Neuronal stem cell (in vitro differentiated cells): ENCODE data around the gene GPC1. TPM values are rescaled to one million over a fixed set of nuclear protein-coding genes. Genes with fewer than 3 reads are reported as not detected.
A peak's percentile ranks its signal among the peaks of the same experiment; 100 is the strongest.
"Not testable (repeated sequence)": the region's sequence is repeated elsewhere in the genome, so short reads cannot be mapped to it uniquely, and the experiment has no call there.

ENCODE experiments used
- DNase-seq: peaks from one replicate; pipeline ENCODE4 v3.0.0-alpha.2; 2013; ENCODE audit warnings: low spot score
- H2AFZ ChIP-seq: one replicate; pipeline ENCODE4 v1.6.1; 2013; ENCODE audit warnings: mild to moderate bottlenecking, low read length, inconsistent platforms
- H2AK5ac ChIP-seq: 2 replicates; pipeline ENCODE4 v1.6.1; 2013; ENCODE audit warnings: low read depth, mild to moderate bottlenecking, inconsistent platforms, low read length, moderate library complexity, mixed read lengths
- H2BK120ac ChIP-seq: 2 replicates; pipeline ENCODE4 v1.6.1; 2013; ENCODE audit warnings: low read depth, mild to moderate bottlenecking, inconsistent platforms, low read length, moderate library complexity, mixed read lengths
- H2BK12ac ChIP-seq: one replicate; pipeline ENCODE4 v1.6.1; 2013; ENCODE audit warnings: low read length, inconsistent platforms
- H2BK15ac ChIP-seq: 2 replicates; pipeline ENCODE4 v1.6.1; 2013; ENCODE audit warnings: mild to moderate bottlenecking, low read length, inconsistent platforms, mixed read lengths
- H2BK5ac ChIP-seq: one replicate; pipeline ENCODE4 v1.6.1; 2013; ENCODE audit warnings: inconsistent platforms, mild to moderate bottlenecking, low read length, moderate library complexity
- H3K14ac ChIP-seq: one replicate; pipeline ENCODE4 v1.6.1; 2013; ENCODE audit warnings: low read length, inconsistent platforms
- H3K18ac ChIP-seq: 2 replicates; pipeline ENCODE4 v1.6.1; 2013; ENCODE audit warnings: low read length, inconsistent platforms
- H3K23ac ChIP-seq: 2 replicates; pipeline ENCODE4 v1.6.1; 2013; ENCODE audit warnings: low read depth, mild to moderate bottlenecking, mixed read lengths, low read length, inconsistent platforms; ENCODE audit not compliant: poor library complexity
- H3K27ac ChIP-seq: replicated peaks from 3 replicates; pipeline ENCODE4 v1.5.1; 2013; ENCODE audit warnings: low read length, inconsistent platforms
- H3K27me3 ChIP-seq, 3 experiments: 2 replicates each; pipeline ENCODE4 v1.6.1; 2013; ENCODE audit warnings: low read length in 3 of 3, mild to moderate bottlenecking in 2 of 3, inconsistent platforms in 1 of 3, low read depth in 1 of 3, mixed read lengths in 1 of 3, moderate library complexity in 1 of 3; ENCODE audit not compliant: control insufficient read depth in 3 of 3, insufficient read depth in 3 of 3
- H3K36me3 ChIP-seq, 2 donors: replicated peaks in 1 of 2; 2 replicates each; pipeline ENCODE4 v1.6.1; 2013; ENCODE audit warnings: low read length in 2 of 2; ENCODE audit not compliant: control insufficient read depth in 2 of 2, insufficient read depth in 2 of 2
- H3K4ac ChIP-seq: 2 replicates; pipeline ENCODE4 v1.6.1; 2013; ENCODE audit warnings: inconsistent platforms, mild to moderate bottlenecking, low read length, moderate library complexity
- H3K4me1 ChIP-seq, 2 donors: 1 replicate in 1 of 2; 2 replicates in 1 of 2; pipeline ENCODE4 v1.6.1; 2013; ENCODE audit warnings: low read length in 2 of 2, low read depth in 1 of 2; ENCODE audit not compliant: control insufficient read depth in 2 of 2, insufficient read depth in 1 of 2
- H3K4me2 ChIP-seq: one replicate; pipeline ENCODE4 v1.6.1; 2013; ENCODE audit warnings: mild to moderate bottlenecking, low read length, inconsistent platforms; ENCODE audit not compliant: insufficient read depth, poor library complexity, severe bottlenecking
- H3K4me3 ChIP-seq, 2 donors: 2 replicates each; pipeline ENCODE4 v1.5.1; 2013; ENCODE audit warnings: low read length in 2 of 2, mild to moderate bottlenecking in 2 of 2, inconsistent platforms in 1 of 2, moderate library complexity in 1 of 2
- H3K79me1 ChIP-seq: one replicate; pipeline ENCODE4 v1.6.1; 2013; ENCODE audit warnings: low read depth, mild to moderate bottlenecking, inconsistent platforms, low read length, moderate library complexity
- H3K9ac ChIP-seq: one replicate; pipeline ENCODE4 v1.6.1; 2013; ENCODE audit warnings: mild to moderate bottlenecking, low read depth, low read length, inconsistent platforms; ENCODE audit not compliant: poor library complexity
- H3K9me3 ChIP-seq, 2 donors: replicated peaks in 1 of 2; 2 replicates each; pipeline versions ENCODE3 to v1.6.1; 2013; ENCODE audit warnings: low read length in 2 of 2, mild to moderate bottlenecking in 2 of 2, inconsistent platforms in 1 of 2, low read depth in 1 of 2, mixed read lengths in 1 of 2, moderate library complexity in 1 of 2; ENCODE audit not compliant: control insufficient read depth in 2 of 2, insufficient read depth in 1 of 2
- H4K8ac ChIP-seq: one replicate; pipeline ENCODE4 v1.6.1; 2013; ENCODE audit warnings: low read depth, mild to moderate bottlenecking, inconsistent platforms, low read length, moderate library complexity
- H4K91ac ChIP-seq: one replicate; pipeline ENCODE4 v1.6.1; 2013; ENCODE audit warnings: low read length, low read depth, mild to moderate bottlenecking, inconsistent platforms; ENCODE audit not compliant: poor library complexity
- WGBS, 2 donors: extraction: QIAGEN DNeasy Blood & Tissue Kit; methylation state at CpG; one replicate each; pipeline ENCODE4 v1.1.7; 2013; ENCODE audit warnings: missing lambda C conversion rate in 2 of 2, mixed read lengths in 1 of 2; ENCODE audit not compliant: insufficient read length in 2 of 2, insufficient replicate concordance in 1 of 2; ENCODE audit errors: extremely low coverage in 2 of 2; 5-methylcytosine and 5-hydroxymethylcytosine counted together
- polyA plus RNA-seq, 2 experiments: library from polyadenylated mRNA; stranded (reverse); fragments of 200-250 nt; gene quantifications; one replicate each; pipeline ENCODE4 v1.2.3, GENCODE V29; 2013

The GPC1 gene, protein sequence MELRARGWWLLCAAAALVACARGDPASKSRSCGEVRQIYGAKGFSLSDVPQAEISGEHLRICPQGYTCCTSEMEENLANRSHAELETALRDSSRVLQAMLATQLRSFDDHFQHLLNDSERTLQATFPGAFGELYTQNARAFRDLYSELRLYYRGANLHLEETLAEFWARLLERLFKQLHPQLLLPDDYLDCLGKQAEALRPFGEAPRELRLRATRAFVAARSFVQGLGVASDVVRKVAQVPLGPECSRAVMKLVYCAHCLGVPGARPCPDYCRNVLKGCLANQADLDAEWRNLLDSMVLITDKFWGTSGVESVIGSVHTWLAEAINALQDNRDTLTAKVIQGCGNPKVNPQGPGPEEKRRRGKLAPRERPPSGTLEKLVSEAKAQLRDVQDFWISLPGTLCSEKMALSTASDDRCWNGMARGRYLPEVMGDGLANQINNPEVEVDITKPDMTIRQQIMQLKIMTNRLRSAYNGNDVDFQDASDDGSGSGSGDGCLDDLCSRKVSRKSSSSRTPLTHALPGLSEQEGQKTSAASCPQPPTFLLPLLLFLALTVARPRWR
- polyA plus RNA-seq (2013, experiment 1 of 2): 78.0 TPM
- 77.4 TPM for polyA plus RNA-seq (2013, experiment 2 of 2)

DNA sequence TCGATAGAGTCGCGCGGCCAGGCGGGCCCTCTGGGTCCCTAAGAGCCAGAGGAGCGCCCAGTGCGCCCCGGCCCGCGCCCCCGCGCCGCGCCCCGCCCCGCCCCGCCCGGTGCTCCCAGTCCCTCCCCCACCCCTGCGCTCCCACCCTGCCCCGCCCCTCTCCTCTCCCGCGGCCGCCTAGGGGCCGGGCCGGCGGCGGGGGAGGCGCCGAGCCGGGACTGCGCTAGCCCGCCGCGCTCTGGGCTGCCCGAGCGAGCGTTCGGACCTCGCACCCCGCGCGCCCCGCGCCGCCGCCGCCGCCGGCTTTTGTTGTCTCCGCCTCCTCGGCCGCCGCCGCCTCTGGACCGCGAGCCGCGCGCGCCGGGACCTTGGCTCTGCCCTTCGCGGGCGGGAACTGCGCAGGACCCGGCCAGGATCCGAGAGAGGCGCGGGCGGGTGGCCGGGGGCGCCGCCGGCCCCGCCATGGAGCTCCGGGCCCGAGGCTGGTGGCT is at the start of gene GPC1:
TSS of gene GPC1 (plus strand) at position 207 of the 491 bp plus-strand sequence. CDS start at position 463, 256 bp downstream.
- WGBS, 2 donors: no CpG with 5 or more reads among the region's 77 CpGs
- H3K14ac ChIP-seq: peak within 1 kb of the TSS; percentile 95
- peak within 1 kb of the TSS; percentile 97 for H2BK5ac ChIP-seq
- peak within 1 kb of the TSS; percentile 80 for H3K27ac ChIP-seq
- H4K91ac ChIP-seq: no peak within 1 kb of the TSS
- peak within 1 kb of the TSS; percentile 81 to 93 for H3K4me3 ChIP-seq
- peak; percentile 71 for DNase-seq
- H4K8ac ChIP-seq: no peak within 1 kb of the TSS
- H2BK120ac ChIP-seq: peak within 1 kb of the TSS; percentile 47
- peak within 1 kb of the TSS; percentile 92 for H3K9ac ChIP-seq
- peak within 1 kb of the TSS; percentile 73 for H2BK12ac ChIP-seq
- H3K9me3 ChIP-seq: peaks cover 0 to 2% of the 10 kb centered on the region in 2 donors
- peak within 1 kb of the TSS; percentile 98 for H2BK15ac ChIP-seq
- peak within 1 kb of the TSS; percentile 77 for H3K23ac ChIP-seq
- H3K4me1 ChIP-seq: peaks cover 23 to 24% of the 10 kb centered on the region in 2 donors
- H2AFZ ChIP-seq: peak within 1 kb of the TSS; percentile 99
- peak within 1 kb of the TSS; percentile 66 for H3K4ac ChIP-seq
- H3K36me3 ChIP-seq: peaks cover 4 to 6% of the 10 kb centered on the region in 2 donors
- peak within 1 kb of the TSS; percentile 91 for H2AK5ac ChIP-seq
- H3K4me2 ChIP-seq: peak within 1 kb of the TSS; percentile 95
- H3K79me1 ChIP-seq: peaks cover 31% of the 10 kb centered on the region
- peaks cover 0 to 8% (median 6%) of the 10 kb centered on the region in 3 experiments for H3K27me3 ChIP-seq
- H3K18ac ChIP-seq: peak within 1 kb of the TSS; percentile 97

DNA sequence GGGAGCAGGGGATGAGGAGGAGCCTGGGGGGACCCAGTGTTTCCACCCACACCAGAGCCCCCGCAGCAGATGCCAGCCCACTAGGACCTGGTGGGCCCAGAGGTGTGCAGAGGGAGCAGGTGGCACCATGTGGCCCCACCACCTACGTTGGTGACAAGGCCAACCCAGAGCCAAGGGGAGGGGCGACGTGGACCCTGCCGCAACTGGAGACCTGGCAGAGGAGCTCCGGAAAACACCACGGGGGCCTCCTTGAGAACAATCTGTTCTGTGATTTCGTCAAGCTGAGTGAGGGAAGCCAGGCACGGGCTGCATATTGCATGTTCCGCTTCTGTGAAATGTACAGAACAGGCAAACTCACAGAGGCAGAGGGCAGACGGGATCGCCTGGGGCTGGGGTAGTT is 49.1 kb upstream of the GPC1 start:
- Histone ChIP-seq H3K18ac (peak overlapping the region; percentile 77), H3K4me1 (no peaks in the 10 kb centered on the region), H2BK120ac (peak overlapping the region; percentile 25), H2AK5ac (peak overlapping the region; percentile 38), H2AFZ (no peak overlapping the region), H3K9ac (no peak overlapping the region), H4K8ac (peak overlapping the region; percentile 56), H3K36me3 (no peaks in the 10 kb centered on the region), H2BK15ac (peak overlapping the region; percentile 39), H3K4me3 (no peak overlapping the region), H2BK5ac (no peak overlapping the region), H3K27ac (no peak overlapping the region), H3K27me3 (no peaks in the 10 kb centered on the region), H3K4me2 (no peak overlapping the region), H4K91ac (peak overlapping the region; percentile 25), H3K4ac (no peak overlapping the region), H3K23ac (peak overlapping the region; percentile 69), H3K79me1 (no peaks in the 10 kb centered on the region), H3K9me3 (peaks cover 0 to 3% of the 10 kb centered on the region in 2 donors), H3K14ac (no peak overlapping the region), H2BK12ac (no peak overlapping the region)
- WGBS, 2 donors: no CpG with 5 or more reads among the region's 12 CpGs
- no peak for DNase-seq

DNA sequence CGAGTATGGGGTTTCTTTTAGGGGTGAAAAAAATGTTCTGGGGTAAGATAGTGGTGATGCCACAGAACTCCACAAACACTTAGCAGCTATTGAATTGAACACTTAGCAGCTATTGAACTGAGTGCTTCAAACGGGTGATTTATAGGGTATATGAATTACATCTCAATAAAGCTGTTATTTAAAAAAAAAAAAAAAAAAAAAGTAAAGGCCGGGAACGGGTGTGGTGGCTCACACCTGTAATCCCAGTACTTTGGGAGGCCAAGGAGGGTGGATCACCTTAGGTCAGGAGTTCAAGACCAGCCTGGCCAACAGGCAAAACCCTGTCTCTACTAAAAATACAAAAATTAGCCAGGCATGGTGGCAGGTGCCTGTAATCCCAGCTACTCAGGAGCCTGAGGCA is 48.7 kb upstream of the GPC1 start:
- not testable (repeated sequence) for H2AFZ ChIP-seq

DNA sequence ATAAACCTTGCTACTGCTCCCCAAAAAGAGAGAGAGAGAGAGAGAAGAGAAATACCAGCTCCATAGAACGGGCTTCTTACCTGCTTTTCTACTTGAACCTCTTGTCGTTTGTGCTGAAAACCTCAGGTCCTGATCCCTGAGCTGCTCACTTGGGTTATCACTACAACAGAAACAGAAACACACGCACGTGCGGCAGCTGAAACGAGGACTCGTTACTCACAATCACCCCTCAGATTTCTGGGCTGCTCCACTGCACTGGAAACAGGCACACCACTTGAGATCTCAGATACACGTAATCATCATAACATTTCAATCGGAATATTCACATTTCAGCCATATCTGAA is 48.2 kb upstream of the GPC1 start:
- Histone ChIP-seq H3K14ac (no peak overlapping the region), H3K27ac (no peak overlapping the region), H3K36me3 (no peaks in the 10 kb centered on the region), H3K18ac (no peak overlapping the region), H3K9ac (no peak overlapping the region), H2BK5ac (no peak overlapping the region), H3K4me1 (peaks cover 0 to under 1% of the 10 kb centered on the region in 2 donors), H2BK120ac (no peak overlapping the region), H2BK15ac (no peak overlapping the region), H2AFZ (no peak overlapping the region), H2AK5ac (no peak overlapping the region), H3K27me3 (no peaks in the 10 kb centered on the region), H4K91ac (no peak overlapping the region), H3K23ac (no peak overlapping the region), H2BK12ac (no peak overlapping the region), H3K4me2 (no peak overlapping the region), H3K4me3 (no peak overlapping the region), H3K4ac (no peak overlapping the region), H3K9me3 (peaks cover 0 to 3% of the 10 kb centered on the region in 2 donors), H4K8ac (no peak overlapping the region), H3K79me1 (no peaks in the 10 kb centered on the region)
- WGBS, 2 donors: no CpG with 5 or more reads among the region's 9 CpGs
- DNase-seq: no peak

More for the DNA sequence above, 48.7 kb upstream of the GPC1 start:
- not testable (repeated sequence) for H3K36me3 ChIP-seq, H3K4me1 ChIP-seq, H3K79me1 ChIP-seq, H2BK5ac ChIP-seq, H3K9ac ChIP-seq, H2AK5ac ChIP-seq, H4K8ac ChIP-seq, H2BK12ac ChIP-seq, H3K4ac ChIP-seq, H3K27ac ChIP-seq, H2BK120ac ChIP-seq, H3K14ac ChIP-seq, H3K4me3 ChIP-seq, H3K27me3 ChIP-seq, H3K18ac ChIP-seq, H2BK15ac ChIP-seq, H4K91ac ChIP-seq, H3K23ac ChIP-seq, DNase-seq, H3K4me2 ChIP-seq, H3K9me3 ChIP-seq
- WGBS, 2 donors: 100% methylated on average over 1 of the region's 4 CpGs; no CpG with 5 or more reads in 1 of the 2 donors
